G401.6 (cell line): ENCODE data around the gene PICK1.
"Not testable (repeated sequence)": the region's sequence is repeated elsewhere in the genome, so short reads cannot be mapped to it uniquely, and the experiment has no call there.

Experiments used
- FAIRE-seq: peaks from 2 replicates; lab custom pipeline; 2012; peaks lifted over from hg19 to GRCh38; lab: Jason Lieb, UNC

Gene PICK1

DNA sequence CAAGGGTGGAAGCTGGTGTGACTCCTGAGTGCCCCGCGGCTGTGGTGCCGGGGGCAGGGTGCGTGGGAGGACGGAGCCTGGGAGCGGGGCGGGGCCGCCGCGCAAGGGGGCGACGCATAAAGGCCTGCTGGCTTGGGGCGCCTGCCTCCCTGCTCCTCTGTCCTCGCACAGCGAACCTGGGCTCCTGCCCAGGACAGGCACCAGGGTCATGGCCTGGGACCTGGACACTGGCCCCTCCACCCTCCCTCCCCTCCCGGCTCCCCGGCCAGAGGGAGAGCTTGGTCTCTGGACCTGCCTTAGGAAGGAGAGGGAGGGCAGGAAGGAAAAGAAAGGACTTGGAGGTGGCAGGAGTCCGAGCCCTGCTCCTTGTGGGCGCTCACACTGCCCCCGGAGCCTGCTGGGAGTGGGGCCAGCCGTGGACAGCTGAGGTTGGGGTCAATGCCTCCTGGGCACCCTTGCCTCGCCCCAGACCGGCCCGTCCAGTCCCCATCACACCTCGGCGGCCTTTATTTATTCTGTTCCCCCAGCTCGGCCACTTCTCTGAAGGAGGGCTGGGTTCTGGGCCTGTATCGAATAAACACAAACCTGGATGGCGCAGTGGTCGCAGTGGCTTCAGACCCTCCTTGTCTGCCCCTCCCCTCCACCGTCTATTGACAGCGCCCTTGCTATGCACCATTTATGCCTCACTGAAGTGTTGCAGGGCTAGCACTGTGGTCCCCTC lies 18.1 kb downstream of the PICK1 start:
- FAIRE-seq = no peak

DNA sequence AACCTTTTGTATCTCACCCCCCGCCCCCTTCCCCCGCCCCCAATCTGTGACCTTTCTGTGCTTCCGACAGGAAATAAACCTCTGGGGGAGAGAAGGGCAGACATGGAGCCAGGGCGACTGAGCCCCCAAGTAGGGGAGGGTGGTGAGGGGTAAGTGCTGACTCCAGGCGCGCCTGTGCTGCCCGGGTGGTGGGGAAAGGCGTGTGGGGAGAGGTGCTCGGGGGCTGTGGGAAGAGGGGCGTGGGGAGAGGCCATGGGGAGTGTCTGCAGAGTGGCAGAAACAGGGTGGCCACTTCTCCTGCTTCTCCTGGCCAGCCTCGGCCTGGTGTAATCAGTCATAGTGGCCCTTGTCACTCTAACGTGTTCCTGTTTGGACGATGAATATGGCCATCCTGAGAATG lies 18.8 kb downstream of the PICK1 start:
- no peak for FAIRE-seq

DNA sequence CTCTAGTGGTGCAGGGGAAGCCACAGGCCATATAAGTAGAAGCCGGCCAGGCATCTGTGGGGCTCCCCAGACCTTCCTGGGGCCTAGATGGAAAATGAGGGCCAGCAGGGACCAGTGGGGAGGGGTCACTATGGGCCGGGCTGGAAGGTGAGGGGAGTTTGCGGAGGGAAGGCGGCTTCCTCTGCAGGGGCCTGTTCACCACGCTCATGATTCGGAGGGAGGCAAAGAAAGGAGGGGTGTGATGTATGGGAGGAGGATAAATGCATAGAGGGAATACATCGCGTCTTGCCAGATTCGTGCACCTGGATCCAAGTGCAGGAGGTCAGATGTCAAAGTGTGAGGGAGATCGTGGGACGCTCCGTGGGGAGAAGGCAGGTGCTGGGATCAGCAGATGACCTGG lies 19.9 kb downstream of the PICK1 start:
- FAIRE-seq = no peak

DNA sequence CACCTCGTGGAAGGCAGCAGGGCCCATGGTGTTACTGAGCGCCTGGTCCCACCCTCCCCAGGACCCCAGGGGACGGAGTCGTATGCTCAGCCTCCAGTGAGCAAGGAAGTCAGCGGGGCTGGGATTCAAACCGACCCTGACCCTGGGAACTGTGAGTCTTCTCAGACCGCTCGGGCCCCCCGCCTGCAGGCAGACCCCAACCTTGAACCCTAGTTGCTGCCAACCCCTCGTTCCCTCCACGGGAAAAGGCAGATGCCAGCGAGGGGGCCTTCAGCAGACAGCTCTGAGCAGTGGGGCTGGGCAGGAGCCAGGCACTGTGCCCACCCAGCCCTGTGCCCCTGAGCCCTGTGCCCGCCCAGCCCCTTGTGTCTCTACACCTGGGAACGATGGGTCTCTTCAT lies 20.4 kb downstream of the PICK1 start:
- no peak for FAIRE-seq

DNA sequence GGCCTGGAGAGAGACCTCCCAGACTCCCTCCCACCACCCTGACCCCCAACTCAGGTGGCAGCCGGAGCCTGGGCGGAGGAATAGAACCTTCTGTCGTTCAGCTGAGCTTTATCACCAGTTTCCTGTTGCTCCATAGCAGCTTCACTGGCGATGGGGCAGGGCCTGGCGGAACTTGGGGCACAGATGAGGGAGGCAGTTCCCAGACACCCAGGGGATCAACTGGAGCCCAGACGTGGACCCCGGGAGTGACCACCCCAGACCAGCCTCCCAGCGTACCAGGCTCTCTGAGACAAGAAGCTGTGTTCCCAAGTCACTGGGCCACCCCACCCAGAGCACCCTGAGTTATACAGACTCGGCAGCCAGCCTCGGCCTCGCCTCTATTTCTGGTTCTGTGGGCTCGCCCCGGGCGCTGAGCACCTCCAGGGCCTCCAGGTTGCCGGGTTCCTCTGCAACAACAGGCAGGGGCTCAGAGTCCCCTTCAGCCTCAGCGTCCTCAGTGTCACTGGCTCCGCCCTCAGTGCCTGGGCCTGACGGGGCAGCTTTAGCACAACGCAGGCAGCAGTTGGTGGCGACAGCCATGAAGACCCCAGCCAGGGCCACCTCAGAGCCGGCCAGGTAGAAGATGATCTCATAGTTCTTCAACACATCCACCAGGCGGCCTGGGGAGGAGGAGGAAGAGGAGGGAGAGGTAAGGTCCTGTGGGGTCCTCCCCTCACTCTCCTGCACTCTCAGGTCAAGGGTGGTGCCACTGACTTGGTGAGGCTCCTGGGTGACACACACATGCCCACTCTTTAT lies 21.0 kb downstream of the PICK1 start:
- FAIRE-seq = no peak

DNA sequence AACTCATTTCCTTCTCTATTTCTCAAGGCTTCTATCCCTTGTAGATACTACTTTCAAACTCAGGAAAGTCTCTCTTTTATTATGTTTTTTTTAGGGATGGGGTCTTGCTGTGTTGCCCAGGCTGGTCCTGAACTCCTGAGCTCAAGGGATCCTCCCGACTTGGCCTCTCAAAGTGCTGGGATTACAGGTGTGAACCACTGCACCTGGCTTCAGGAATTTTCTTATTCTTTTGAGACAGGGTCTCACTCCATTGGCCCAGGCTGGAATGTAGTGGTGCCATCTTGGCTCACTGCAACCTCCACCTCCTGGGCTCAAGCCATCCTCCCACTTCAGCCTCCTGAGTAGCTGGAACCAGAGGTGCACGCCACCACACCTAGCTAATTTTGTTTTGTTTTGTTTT lies 22.0 kb downstream of the PICK1 start:
- not testable (repeated sequence) for FAIRE-seq

DNA sequence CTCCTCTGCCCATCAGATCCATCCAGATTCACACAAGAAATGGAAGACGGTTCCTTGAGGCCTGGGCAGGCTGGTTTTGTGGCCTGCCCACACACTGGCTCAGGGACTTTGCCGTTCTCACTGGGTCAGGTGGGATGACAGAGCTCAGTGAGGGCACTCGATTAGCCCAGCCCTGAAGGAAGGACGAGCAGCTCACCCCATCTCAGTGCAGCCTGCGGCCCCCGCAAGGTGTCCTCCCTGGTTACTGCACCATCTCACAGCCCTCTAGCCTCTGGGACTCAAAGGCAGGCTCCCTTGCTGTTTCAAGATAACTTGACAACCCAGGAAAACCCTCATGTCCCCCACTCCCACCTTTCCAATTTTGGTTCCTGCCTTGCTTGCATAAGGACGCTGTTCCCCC lies 22.6 kb downstream of the PICK1 start:
- FAIRE-seq = no peak

DNA sequence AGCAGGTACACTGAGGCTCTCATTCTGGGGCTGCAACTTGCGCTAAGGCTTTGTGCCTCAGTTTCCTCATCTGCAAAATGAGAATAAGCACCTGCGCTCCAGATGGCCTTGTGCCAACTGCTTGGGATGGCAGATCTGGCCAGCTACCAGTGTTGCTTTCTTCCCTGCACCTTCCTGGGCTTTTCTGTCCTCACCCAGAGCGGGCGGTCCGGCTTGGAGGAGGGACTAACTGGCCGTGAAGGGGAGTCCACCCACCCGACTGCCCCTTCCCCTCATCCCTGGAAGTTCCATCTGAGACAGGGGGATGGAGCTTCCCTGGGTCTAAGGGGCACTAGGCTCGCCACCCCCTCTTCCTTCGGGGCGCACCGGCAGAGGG lies 23.3 kb downstream of the PICK1 start:
- no peak for FAIRE-seq

DNA sequence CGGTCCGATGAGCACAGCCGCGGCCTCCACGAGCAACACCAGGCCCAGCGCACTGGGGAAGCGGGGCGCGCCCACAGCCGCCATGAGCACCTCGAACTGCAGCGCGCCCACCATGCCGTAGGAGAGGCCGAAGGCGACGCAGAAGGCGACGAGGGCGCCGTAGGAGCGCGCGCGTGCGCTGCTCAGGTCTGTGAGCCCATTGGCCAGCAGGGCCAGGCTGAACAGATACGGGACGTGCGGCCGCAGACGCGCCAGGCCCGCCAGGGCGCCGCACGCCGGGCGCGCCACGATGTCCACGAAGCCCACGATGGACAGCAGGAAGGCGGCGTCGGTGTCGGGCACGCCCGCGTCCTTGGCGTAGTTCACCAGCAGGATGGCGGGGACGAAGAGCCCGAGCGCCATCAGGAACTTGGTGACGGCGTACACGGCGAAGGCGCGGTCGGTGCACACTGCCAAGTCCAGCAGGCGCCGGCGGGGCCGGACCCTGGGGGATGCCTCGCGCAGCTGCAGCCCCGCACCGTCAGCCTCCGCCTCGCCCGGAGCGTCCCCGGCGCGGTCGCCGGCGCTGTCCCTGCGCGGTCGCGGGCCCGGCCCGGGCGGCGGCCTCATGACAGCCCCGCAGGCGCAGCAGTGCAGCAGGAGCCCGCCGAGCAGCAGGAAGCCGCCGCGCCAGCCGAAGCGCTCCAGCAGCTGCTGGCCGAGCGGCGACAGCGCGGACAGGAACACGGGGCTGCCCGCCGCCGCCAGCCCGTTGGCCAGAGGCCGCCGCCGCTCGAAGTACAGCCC lies 23.8 kb downstream of the PICK1 start:
- no peak for FAIRE-seq

DNA sequence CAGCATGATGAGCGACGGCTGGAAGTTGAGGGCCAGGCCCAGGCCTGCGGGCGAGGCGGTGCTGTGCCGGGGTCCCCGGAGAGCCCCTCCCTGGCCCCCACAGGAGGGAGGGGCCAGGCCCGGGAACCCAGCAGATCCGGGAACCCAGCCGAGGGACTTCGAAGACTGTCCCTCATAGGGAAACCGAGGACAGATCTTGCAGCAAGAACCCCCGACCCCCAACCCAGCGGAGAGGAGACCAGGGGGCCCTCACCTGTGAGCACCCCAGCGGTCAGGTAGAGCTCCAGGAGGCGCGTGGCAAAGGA lies 24.4 kb downstream of the PICK1 start:
- FAIRE-seq = no peak

DNA sequence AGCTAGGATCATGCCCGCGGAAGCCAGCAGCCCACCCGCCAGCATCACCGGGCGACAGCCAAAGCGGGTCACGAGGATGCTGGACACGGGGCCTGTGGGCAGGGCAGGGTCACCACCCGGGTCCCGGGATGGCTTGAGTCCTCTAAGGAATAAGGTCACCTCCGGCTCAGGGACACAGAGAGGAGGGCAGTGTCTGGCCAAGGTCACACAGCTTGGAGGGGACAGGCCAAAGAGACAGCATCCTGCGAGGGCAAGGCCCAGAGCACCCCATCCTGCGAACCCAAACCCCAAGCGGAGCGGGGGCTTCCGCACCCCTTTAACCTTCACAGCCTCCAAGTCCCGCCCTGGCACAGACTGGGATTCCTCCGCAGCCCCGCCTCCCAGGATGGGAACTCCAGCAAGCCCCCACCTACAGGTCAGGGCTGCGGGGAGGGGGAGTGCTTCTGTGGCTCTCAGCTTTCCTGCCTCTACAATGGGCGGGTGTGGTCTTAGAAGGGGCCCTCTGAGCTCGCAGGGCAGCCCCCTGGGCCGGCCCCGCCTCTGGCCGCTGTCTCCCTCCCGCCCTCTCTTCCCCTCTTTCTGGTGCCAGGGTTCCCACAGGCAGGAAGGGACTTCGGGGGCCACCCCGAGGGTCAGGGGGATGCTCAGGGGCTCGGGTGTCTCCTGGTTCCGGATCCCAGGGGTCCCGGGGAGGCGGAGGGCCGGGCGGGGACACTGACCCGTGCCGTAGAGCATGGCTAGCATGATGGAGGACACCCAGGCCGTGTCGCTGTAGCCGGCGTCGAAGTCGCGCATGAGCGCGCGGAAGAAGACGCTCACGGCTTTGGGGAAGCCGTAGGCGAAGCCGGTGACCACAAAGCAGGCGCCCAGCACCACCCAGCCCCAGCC lies 25.0 kb downstream of the PICK1 start:
- FAIRE-seq = no peak

DNA sequence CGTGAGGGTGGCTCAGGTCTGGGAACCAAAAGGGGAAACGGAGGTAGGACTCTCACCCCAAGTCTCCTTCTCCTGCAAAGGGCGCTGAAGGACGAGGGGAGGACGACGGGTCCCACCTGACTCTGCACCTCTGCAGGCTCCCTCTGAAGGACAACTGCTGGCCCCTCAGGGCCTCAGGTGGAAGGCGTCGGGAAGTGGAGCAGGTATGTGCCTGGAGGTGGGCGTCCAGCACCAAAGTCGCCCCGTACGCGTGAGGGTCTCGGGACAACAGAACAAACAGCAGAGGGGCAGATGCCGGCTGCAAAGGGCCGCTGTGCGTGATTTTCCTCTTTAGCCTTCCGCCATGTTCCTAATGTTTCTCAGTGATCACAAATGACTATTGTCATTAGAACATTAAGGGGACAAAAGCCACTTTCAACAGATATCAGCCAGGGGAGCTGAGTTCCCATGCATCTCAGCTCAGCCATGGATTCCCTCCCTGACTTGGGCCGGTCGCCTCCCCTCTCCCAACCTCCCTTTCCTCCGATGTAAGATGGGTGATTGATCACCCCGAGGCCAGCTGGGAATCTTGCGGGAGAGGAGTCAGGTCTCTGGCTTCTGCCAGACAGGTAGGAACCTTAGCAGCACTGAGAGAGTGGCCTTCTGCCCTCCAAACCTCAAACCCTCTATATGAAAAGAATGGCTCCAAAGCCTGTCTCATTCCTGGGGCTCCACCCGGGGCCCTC lies 25.9 kb downstream of the PICK1 start:
- FAIRE-seq = no peak

DNA sequence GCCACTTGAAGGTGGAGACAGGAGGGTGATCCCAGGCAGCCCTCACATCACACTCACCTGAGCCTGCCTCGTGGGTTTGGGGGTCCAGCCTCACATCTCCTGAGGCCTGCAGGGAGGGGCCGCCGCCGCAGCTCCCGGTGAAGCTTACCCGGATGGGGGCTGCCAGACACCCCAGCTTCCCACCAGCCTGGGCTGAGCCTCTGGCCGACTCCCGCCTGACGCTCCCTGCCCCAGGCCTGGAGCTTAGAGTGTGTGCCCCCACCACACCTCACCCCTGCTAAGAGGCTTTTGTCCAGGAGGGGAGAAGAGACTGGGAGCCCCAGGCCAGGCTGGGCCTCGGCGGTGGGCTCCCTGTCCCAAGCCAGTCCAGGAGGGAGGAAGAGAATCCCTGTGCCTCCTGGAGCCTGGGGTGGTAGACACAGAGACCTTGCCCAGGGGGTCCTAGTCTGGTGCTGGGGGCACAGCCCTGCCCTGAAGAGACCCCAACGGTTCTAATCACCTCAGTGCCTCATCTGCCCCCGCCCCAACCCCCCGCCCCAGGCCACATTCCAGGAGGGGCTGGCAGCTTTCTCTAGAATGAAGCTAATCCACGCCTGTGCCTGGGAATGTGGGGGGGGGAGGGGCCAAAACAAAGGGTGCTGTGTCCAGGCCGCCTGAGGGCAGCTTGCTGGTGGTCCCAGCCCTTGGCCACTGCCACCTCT lies 26.9 kb downstream of the PICK1 start, which contains the start of gene SLC16A8:
TSS of gene SLC16A8 (minus strand) at position 254 of the 701 bp plus-strand sequence. CDS start 1,311 bp downstream, outside the sequence.
- no peak for FAIRE-seq

DNA sequence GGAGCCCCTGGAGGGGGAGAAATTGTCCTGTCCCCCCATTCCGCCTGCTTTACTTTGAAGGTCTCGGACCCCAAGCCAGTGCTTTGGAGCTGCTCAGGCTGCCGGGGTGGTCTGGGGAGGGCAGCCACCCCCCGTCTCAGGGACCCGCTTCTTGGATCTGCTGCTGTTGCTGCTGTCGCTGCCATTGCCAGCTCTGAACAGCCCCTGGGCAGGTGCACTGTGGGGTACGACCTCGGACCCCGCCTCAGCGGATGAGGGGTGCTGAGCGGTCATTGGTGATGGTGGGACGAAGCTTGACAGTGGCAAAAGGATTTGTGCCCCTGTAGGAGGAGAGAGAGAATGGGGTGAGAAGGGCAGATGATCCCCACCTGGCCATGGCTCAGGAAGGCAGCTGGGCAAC lies 27.9 kb downstream of the PICK1 start:
- FAIRE-seq = no peak

DNA sequence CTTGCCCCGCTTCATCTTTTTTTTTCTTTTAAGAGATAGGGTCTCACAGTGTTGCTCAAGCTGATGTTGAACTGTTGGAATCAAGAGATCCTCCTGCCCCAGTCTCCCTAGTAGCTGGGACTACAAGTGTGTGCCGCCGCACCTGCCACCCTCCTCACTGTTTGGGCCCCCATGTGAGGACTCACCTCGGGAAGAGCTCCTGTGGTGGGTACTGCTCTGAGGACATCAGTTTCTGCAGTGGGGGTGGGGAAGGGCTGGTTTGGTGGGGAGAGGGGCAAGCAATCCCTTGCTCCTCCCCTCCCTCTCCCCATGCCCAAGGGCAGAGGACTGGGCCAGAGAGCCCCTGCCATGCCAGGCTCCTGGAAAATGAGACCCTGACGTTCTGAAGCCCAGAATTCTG lies 28.3 kb downstream of the PICK1 start:
- no peak for FAIRE-seq

DNA sequence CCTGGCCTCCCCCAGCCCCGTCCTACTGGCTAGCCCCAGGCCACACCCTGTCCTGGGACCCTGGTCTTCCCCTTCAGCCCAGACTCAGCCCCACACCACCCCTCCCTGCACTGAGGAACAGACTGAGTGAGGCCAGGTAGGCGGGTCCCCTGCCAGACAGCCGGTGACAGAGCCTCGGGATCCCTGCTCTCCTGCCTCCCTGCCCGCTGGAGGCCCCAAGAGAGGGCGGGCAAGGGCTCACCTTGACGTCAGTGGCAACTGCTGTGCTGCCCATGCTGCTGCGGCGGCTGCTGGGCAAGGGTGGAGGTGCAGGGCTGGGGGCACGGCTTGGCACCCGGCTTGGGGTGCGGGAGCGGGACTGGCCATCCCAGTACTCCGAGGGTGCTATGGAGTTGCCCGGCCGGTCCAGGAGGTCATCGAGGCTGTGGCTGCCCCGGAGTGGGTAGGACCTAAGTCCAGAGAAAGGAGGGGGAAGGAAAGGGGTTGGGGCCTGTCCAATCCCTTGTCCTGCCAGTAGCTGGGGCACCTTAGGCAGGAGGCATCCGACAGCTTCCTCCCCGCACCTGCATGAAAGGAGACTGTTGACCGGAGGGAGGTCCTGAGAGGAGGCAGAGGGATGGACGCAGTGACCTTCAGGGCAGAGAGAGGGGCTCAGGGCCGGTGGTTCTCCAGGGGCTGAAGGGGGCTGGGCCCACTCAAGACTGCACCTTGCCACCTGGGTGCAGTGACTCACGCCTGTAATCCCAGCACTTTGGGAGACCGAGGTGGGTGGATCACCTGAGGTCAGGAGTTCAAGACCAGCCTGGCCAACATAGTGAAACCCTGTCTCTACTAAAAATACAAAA lies 29.0 kb downstream of the PICK1 start:
- no peak for FAIRE-seq

DNA sequence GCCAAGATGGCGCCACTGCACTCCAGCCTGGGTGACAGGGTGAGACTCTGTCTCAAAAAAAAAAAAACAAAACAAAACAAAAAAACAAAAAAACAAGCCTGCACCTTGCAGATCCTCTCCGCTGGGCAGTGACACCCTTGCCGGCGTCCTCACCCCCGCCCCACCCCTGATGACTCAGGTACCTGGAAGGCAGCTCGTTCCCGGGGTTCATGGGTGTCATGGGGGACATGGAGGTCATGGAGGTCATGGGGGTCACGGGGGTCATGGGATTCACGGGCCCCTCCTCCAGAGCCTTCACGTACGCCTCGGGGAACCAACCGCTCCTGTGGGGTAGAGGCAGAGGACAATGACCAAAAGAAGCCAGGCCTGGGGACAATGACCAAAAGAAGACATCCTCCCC lies 29.7 kb downstream of the PICK1 start:
- no peak for FAIRE-seq

DNA sequence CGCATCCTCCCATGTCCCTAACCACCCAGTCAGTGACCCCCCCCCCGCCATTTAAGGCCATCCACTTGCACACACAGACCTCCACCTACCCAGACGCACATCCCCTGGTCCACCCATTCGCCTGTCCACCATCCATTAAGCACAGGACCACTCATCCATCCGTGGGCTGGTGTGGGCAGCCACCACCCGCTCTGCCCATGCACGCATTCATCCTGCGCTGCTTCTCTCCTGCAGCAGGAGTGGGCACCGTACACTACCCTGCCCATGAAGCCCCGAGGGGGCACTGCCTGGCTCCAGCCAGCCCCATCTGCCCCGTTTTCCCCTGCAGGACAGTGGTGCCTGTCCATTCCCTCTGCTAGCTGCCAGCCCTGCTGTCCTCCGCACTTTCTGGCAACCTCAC lies 30.7 kb downstream of the PICK1 start:
- FAIRE-seq = no peak

DNA sequence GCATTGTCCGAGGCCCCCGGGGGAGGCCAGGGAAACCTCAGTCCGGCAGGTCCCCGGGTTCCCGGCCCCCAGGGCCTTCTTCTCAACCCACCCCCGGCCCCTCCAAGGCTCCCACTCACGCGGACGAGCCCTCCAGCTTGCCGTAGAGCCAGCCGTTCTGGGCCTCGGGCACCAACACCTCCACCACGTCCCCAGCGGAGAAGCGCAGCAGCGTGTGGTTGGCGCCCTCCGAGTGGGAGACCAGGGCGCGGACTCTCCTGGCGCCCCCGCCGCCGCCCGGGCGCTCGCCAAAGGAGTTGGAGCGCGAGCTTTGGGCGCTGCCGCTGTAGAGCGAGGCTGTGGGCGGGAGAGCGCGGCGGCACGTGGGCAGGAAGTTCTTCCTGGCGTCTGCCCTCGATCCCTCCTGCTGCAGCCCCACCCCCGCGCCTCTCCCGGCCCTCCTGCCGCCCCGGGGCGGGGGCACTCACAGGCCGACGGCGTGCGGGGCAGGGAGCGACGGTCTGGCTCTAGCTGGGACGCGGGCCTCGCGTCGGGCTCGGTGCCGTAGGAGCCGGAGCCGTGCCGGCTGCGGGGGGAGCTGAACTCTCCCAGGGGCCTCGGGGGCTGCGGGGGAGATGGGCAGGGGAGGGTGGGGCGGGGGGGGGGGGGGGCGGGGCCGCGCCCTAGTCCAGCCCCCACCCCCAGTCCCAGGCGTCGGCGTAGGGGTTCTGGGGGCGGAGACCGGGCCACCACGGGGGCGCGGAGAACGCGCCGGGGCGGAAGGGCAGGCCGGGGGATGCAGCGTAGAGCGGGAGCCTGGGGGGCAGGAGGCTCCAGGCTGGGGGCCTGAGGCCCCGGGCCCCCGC lies 31.6 kb downstream of the PICK1 start:
- no peak for FAIRE-seq
